ENCODE results near the gene SERPIND1. TPM values are rescaled to one million over a fixed set of nuclear protein-coding genes. Genes with fewer than 3 reads are reported as not detected.
"Not testable (repeated sequence)": the region's sequence is repeated elsewhere in the genome, so short reads cannot be mapped to it uniquely, and the experiment has no call there.

The SERPIND1 gene
- total RNA-seq, 2 experiments from 2014 or later: not detected

DNA sequence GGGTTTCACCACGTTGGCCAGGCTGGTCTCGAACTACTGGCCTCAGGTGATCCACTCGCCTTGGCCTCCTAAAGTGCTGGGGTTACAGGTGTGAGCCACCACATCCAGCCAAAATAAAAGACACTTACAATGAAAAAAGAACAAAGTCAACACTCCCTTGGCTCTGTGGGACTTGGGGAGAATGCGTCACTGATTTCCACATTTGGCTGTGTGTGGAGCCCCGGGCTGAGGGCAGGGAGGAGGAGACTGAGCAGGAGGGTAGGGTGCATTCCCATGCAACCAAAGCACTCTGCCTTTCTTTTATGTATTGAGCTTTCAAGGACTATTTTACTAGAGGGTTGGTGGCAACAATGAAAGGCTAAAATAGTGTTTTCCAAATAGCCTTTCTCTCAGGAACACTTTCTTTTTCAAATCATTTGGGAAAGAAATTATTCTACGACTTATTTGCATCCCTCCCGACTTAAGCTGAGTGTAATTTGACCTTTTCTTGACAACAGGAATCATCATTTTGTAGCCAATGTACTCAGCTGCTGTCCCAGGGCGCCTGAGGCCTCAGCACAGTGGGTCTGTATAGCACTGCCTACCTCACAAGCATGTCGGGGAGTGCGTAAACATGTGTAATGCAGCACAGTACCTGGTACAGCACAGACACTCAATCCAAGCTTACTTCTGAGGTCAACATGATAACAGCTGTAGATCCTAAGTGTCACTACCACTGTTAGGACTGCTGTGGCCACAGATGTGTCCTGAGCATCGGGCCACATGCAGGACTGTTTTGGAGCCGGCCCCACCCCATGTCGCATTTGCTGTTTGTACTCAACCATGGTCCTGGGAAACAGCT lies 10.1 kb upstream of the SERPIND1 start:
- no peak for ATAC-seq
- Mint-ChIP-seq H3K4me1 (no peaks in the 10 kb centered on the region), H3K27me3 (no peaks in the 10 kb centered on the region), H3K4me3 (no peak overlapping the region), H3K27ac (no peak overlapping the region), H3K36me3 (ENCODE audit: low read depth) (peaks cover 14% of the 10 kb centered on the region), H3K9me3 (ENCODE audit: low read depth) (no peaks in the 10 kb centered on the region)
- ChIA-PET POLR2A (no interaction called here), CTCF (interaction anchor here (1.0 to 2.0 kb wide), 2 partner anchors 14 to 20 kb away, joined by 3 to 4 read pairs; no protein-coding TSS in a partner anchor)
- intact Hi-C loops (cut with DNase I, micrococcal nuclease): no loop called here
- no peak for DNase-seq

DNA sequence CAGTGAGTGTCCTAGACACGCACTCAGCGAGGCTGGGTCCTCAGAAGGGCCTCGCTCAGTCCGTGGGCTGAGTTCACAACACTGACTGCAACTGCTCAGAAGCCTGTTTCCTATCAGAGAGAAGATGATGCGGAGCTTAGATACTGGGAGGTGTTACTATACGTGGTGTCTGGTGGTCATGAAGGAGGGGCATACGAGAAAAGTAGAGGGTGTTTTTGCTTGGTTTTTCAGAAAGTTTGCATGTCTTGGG lies 9.5 kb upstream of the SERPIND1 start:
- no peaks in the 10 kb centered on the region for H3K4me1 Mint-ChIP-seq
- POLR2A ChIA-PET: no interaction called here
- H3K36me3 Mint-ChIP-seq (ENCODE audit: low read depth): peaks cover 14% of the 10 kb centered on the region
- CTCF ChIA-PET: interaction anchor here (1.0 to 2.0 kb wide), 3 partner anchors 13 to 19 kb away, joined by 3 to 4 read pairs (median 3); no protein-coding TSS in a partner anchor
- DNase-seq: no peak
- no peak for ATAC-seq
- no peak overlapping the region for H3K27ac Mint-ChIP-seq
- no peaks in the 10 kb centered on the region for H3K27me3 Mint-ChIP-seq
- H3K4me3 Mint-ChIP-seq: no peak overlapping the region
- intact Hi-C loops (cut with DNase I, micrococcal nuclease): no loop called here
- H3K9me3 Mint-ChIP-seq (ENCODE audit: low read depth): no peaks in the 10 kb centered on the region

DNA sequence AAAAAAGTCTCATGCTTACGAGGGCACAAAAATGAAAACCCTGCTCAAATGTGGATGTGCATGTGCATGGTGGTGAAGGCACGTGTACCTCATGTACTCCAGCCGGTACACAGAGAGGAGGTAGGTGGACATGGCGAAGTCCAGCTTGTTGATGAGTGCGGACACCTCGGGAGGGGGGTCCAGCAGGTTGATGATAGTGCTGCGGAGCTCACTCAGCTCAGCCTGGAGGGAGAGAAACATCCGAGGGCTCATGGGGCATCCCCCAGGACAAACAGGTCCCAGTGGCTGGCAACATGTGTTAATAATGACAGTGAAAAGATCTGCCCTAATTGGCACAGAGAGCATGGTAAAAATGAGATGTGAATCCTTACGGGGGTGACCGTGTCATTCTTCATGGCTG lies 9.2 kb upstream of the SERPIND1 start:
- intact Hi-C loops (cut with DNase I, micrococcal nuclease): no loop called here
- Mint-ChIP-seq H3K27me3 (no peaks in the 10 kb centered on the region), H3K4me3 (no peak overlapping the region), H3K27ac (no peak overlapping the region), H3K4me1 (no peaks in the 10 kb centered on the region), H3K9me3 (ENCODE audit: low read depth) (no peaks in the 10 kb centered on the region), H3K36me3 (ENCODE audit: low read depth) (peaks cover 14% of the 10 kb centered on the region)
- no peak for DNase-seq
- no peak for ATAC-seq
- CTCF ChIA-PET: interaction anchor here (1.5 kb wide), 1 partner anchor 15 kb away, joined by 3 read pairs; no protein-coding TSS in a partner anchor
- POLR2A ChIA-PET: no interaction called here

DNA sequence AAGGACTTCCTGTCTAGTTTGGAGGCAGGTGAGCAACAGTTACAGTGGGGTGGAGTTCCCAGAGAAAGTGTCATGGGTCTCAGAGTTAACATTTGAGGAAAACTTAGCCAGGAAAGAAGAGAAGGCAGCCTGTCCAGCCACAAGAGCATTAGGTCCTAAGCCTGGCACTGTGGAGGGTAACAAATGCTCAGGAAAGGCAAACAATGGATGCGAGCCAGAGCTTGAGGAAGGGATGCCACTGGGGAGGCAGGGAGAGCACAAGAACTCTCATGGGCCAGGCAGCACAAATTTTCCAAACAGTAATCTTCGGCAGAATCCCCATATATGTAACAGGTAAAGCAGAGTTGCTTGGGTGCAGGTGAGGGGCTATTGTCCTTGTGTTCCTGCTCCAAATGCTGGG lies 8.0 kb upstream of the SERPIND1 start:
- H3K4me3 Mint-ChIP-seq: no peak overlapping the region
- POLR2A ChIA-PET: no interaction called here

DNA sequence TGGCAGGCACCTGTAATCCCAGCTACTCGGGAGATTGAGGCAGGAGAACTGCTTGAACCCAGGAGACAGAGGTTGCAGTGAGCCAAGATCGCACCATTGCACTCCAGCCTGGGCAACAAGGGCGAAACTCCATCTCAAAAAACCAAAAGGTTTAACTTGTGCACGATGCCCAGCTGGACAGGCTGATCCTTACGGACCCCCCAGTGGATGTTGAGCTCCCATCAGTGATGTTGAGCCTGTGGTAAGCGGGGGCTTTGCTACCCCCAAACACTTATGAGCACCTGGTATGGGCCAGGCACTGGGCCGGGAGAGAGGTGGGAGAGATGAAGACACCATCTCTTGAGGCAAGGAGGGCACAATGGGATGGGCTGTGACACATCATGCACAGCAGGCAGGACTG lies 7.4 kb upstream of the SERPIND1 start:
- no peak overlapping the region for H3K27ac Mint-ChIP-seq
- no peak for ATAC-seq
- no peaks in the 10 kb centered on the region for H3K9me3 Mint-ChIP-seq (ENCODE audit: low read depth)
- H3K4me1 Mint-ChIP-seq: no peaks in the 10 kb centered on the region
- no peaks in the 10 kb centered on the region for H3K27me3 Mint-ChIP-seq
- peaks cover 14% of the 10 kb centered on the region for H3K36me3 Mint-ChIP-seq (ENCODE audit: low read depth)
- no peak for DNase-seq
- H3K4me3 Mint-ChIP-seq: no peak overlapping the region
- POLR2A ChIA-PET: no interaction called here
- intact Hi-C loops (cut with DNase I, micrococcal nuclease): no loop called here
- CTCF ChIA-PET: interaction anchor here (0.7 kb wide), 1 partner anchor 99 kb away, joined by 3 read pairs; no protein-coding TSS in a partner anchor

More for the DNA sequence above, 8.0 kb upstream of the SERPIND1 start:
- DNase-seq: no peak
- intact Hi-C loops (cut with DNase I, micrococcal nuclease): no loop called here
- Mint-ChIP-seq H3K4me1 (no peaks in the 10 kb centered on the region), H3K9me3 (ENCODE audit: low read depth) (no peaks in the 10 kb centered on the region), H3K27ac (no peak overlapping the region), H3K27me3 (no peaks in the 10 kb centered on the region), H3K36me3 (ENCODE audit: low read depth) (peaks cover 14% of the 10 kb centered on the region)
- CTCF ChIA-PET: interaction anchor here (1.5 kb wide), 1 partner anchor 13 kb away, joined by 3 read pairs; no protein-coding TSS in a partner anchor
- no peak for ATAC-seq

DNA sequence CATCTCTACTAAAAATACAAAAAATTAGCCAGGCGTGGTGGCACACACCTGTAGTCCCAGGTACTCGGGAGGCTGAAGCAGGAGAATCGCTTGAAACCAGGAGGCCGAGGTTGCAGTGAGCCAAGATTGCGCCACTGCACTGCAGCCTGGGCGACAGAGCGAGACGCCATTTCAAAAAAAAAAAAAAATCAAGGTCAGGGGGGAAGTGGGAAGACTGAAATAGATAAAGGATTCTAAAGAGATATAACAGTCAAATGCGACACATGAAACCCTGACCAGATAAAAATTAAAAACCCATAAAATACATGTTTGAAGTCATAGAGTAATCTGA lies 4.5 kb upstream of the SERPIND1 start:
- POLR2A ChIA-PET; CTCF ChIA-PET; H3K27ac Mint-ChIP-seq; H3K4me1 Mint-ChIP-seq; intact Hi-C loops (cut with DNase I, micrococcal nuclease); H3K4me3 Mint-ChIP-seq; H3K9me3 Mint-ChIP-seq (ENCODE audit: low read depth); H3K27me3 Mint-ChIP-seq; ATAC-seq; DNase-seq: not testable (repeated sequence)
- H3K36me3 Mint-ChIP-seq (ENCODE audit: low read depth): peaks cover 11% of the 10 kb centered on the region

DNA sequence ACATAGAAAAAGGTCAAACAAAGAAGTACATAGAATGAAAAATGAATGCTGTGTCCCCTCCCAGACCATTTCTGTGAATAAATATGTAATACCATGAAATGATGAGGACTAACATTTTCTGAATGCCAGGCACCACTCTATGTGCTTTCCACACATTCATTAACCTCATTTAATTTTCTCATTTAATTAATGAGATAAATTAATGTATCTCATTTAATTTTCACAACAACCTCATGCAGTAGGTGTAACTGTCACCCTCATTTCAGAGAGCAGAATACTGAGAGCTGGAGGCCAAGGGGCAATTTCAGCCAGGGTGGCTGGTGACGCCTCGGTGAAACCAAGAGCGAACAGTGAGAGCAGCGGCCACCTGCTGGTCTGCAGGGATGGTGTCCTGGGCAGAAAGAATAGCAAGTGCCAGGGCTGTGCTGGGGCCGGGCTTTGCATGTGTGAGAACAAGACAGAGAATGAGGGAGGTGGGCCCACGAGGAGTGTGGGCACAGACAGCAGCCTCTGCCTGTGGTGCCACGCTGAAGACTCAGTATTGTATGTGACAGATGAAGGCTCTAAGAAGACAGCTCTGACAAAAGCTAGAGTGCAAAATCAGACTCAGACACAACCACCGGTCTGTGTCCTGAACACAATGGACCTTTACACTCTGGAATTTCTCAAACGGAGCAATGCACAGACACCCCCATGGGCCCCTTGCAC lies 1.8 kb upstream of the SERPIND1 start:
- POLR2A ChIA-PET: no interaction called here
- CTCF ChIA-PET: no interaction called here

DNA sequence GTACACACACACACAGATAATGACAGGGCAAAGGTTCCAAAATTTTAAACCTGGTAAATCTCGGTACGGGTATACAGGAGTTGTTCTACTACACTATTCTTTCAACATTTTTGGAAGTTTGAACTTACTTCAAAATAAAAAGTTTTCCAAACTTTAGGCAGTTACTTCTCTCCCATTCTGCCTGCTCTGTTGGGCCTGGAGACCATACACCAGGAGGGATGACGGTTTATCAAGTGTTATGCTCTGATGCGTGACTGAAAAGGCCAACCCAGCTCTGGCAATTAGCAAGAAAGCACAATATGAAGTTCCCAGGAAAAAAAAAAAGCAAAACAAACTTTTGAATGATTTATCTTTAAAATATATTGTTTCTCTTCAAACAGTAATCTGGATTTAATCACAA lies 969 bp downstream of the SERPIND1 start:
- ChIA-PET POLR2A (no interaction called here), CTCF (no interaction called here)
- H3K4me3 Mint-ChIP-seq: no peak overlapping the region
- H3K27ac Mint-ChIP-seq: no peak overlapping the region
- no peaks in the 10 kb centered on the region for H3K27me3 Mint-ChIP-seq
- no peaks in the 10 kb centered on the region for H3K9me3 Mint-ChIP-seq (ENCODE audit: low read depth)
- intact Hi-C loops (cut with DNase I, micrococcal nuclease): no loop called here
- DNase-seq (no peak), ATAC-seq (no peak)
- peaks cover 6% of the 10 kb centered on the region for H3K36me3 Mint-ChIP-seq (ENCODE audit: low read depth)
- no peaks in the 10 kb centered on the region for H3K4me1 Mint-ChIP-seq

More for the DNA sequence above, 1.8 kb upstream of the SERPIND1 start:
- Mint-ChIP-seq H3K27me3 (no peaks in the 10 kb centered on the region), H3K27ac (no peak overlapping the region), H3K36me3 (ENCODE audit: low read depth) (peaks cover 3% of the 10 kb centered on the region), H3K4me3 (no peak overlapping the region), H3K9me3 (ENCODE audit: low read depth) (no peaks in the 10 kb centered on the region), H3K4me1 (no peaks in the 10 kb centered on the region)
- intact Hi-C loops (cut with DNase I, micrococcal nuclease): no loop called here
- DNase-seq: no peak
- ATAC-seq: no peak

DNA sequence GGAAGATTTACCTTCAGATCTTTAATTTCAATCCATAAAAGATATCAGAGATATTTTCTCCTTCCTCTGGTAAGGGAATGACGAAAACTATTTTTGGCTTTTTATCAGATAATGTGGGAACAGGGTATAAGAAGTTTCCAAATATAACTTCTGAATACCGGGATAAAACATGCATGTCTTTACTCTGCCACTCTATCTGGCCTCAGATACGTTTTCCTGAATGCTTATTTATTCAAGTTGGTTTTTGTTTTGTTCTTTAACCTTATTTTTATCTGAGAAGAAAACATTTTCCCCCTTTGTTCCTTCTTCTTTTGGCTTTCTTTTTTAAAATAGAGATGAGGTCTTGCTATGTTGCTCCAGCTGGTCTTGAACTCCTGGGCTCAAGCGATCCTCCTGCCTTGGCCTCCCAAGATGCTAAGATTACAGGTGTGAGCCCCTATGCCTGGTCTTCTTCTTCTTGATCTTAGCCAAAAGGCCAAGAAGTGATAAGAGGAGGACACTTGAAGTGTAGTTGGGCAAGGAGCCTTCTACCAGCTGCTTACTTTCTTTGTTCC lies 1.5 kb downstream of the SERPIND1 start:
- intact Hi-C loops (cut with DNase I, micrococcal nuclease): no loop called here
- DNase-seq (no peak), ATAC-seq (no peak)
- CTCF ChIA-PET: interaction anchor here (1.1 kb wide), 1 partner anchor 9 kb away, joined by 3 read pairs; no protein-coding TSS in a partner anchor
- peaks cover 6% of the 10 kb centered on the region for H3K36me3 Mint-ChIP-seq (ENCODE audit: low read depth)
- POLR2A ChIA-PET: no interaction called here
- no peak overlapping the region for H3K27ac Mint-ChIP-seq
- H3K4me3 Mint-ChIP-seq: no peak overlapping the region
- H3K9me3 Mint-ChIP-seq (ENCODE audit: low read depth): no peaks in the 10 kb centered on the region
- no peaks in the 10 kb centered on the region for H3K4me1 Mint-ChIP-seq
- H3K27me3 Mint-ChIP-seq: no peaks in the 10 kb centered on the region

DNA sequence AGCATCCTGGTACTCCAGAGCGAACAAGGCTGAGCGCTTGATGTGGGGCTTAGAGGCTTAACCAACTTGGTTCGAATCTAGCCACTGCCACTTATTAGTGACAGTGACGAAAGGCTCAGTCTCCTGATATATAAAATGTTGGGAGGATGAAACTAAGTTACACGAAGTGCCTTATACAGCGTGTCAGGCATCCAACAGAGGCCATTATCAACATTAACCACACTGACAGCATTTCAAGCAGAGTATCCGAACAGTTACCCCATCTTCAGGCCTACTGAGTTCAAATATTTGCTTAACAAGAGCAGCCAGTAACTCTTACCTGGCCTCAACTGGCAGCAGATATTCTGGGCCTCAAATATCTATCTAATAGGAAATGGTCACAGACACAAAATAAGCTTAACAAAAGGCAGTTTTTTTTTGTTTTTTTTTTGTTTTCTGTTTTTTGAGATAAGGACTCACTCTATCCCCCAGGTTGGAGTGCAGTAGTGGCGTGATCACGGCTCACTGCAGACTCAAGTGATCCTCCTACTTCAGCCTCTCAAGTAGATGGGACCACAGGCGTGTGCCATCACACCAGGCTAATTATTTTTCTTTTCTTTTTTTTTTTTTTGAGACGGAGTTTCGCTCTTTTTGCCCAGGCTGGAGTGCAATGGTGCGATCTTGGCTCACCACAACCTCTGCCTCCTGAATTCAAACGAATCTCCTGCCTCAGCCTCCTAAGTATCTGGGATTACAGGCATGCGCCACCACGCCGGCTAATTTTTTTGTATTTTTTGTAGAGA lies 2.9 kb downstream of the SERPIND1 start:
- intact Hi-C loops (cut with DNase I, micrococcal nuclease): no loop called here
- H3K9me3 Mint-ChIP-seq (ENCODE audit: low read depth): no peaks in the 10 kb centered on the region
- CTCF ChIA-PET: no interaction called here
- no peaks in the 10 kb centered on the region for H3K27me3 Mint-ChIP-seq
- POLR2A ChIA-PET: no interaction called here
- no peak overlapping the region for H3K4me3 Mint-ChIP-seq
- no peak overlapping the region for H3K27ac Mint-ChIP-seq
- ATAC-seq: no peak
- H3K36me3 Mint-ChIP-seq (ENCODE audit: low read depth): peaks cover 6% of the 10 kb centered on the region
- DNase-seq: no peak
- H3K4me1 Mint-ChIP-seq: peaks cover 10% of the 10 kb centered on the region

DNA sequence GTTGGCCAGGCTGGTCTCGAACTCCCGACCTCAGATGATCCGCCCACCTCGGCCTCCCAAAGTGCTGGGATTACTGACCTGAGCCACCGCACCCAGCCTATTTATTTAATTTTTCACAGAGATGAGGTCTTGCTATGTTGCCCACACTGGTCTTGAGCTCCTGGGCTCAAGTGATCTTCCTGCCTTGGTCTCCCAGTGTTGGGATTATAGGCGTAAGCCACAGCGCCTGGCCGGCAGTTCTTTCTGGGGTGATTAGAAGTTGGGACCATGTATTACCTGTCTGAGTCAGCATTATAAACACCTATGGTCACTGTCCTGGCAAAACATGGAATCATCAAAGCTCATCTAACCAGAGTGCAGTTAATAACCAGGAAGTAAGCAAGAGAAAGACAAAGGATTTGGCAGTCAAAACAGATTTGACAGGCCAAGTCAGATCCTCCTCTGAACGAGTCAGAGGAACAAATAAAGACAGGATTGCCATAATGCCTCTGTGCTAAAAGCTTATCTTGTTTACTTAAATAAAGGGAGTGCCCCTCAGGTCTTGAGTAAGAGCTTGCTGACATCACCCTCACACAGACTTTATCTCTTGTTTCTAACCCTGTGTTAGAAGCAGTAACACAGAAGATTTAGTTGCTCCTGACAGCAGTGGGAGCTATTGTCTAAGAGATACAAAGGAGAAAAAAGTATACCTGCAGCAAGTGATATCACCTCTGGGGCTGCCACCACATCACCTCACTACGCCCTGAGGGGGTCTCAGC lies 3.7 kb downstream of the SERPIND1 start:
- ChIA-PET CTCF (interaction anchor here (0.6 to 1.2 kb wide), 3 partner anchors 14 to 321 kb away, joined by 3 read pairs; no protein-coding TSS in a partner anchor), POLR2A (no interaction called here)
- peaks cover 3% of the 10 kb centered on the region for H3K36me3 Mint-ChIP-seq (ENCODE audit: low read depth)
- H3K27ac Mint-ChIP-seq: peak overlapping the region; percentile 20
- intact Hi-C loops (cut with DNase I, micrococcal nuclease): no loop called here
- no peaks in the 10 kb centered on the region for H3K9me3 Mint-ChIP-seq (ENCODE audit: low read depth)
- H3K4me1 Mint-ChIP-seq: peaks cover 13% of the 10 kb centered on the region
- ATAC-seq (no peak), DNase-seq (no peak)
- no peak overlapping the region for H3K4me3 Mint-ChIP-seq
- no peaks in the 10 kb centered on the region for H3K27me3 Mint-ChIP-seq
